Osteocyte (in vitro differentiated cells): ENCODE measurements around the gene EPS8. TPM values are rescaled to one million over a fixed set of nuclear protein-coding genes. Genes with fewer than 3 reads are reported as not detected.
"Not testable (repeated sequence)": the region's sequence is repeated elsewhere in the genome, so short reads cannot be mapped to it uniquely, and the experiment has no call there.

Source experiments
- DNase-seq: peaks from one replicate; pipeline ENCODE4 v3.0.0; 2021; ENCODE audit warnings: mixed read lengths; ENCODE audit not compliant: unreplicated experiment; ENCODE audit errors: extremely low spot score
- H3K27ac Mint-ChIP-seq: one replicate; pipeline ENCODE4 v1.8.0; 2021; ENCODE audit warnings: mild to moderate bottlenecking, mixed read lengths; ENCODE audit not compliant: unreplicated experiment
- H3K27me3 Mint-ChIP-seq: one replicate; pipeline ENCODE4 v1.8.0; 2021; ENCODE audit warnings: mixed read lengths; ENCODE audit not compliant: unreplicated experiment
- H3K36me3 Mint-ChIP-seq: one replicate; pipeline ENCODE4 v1.8.0; 2021; ENCODE audit warnings: mixed read lengths; ENCODE audit not compliant: unreplicated experiment
- H3K4me1 Mint-ChIP-seq: one replicate; pipeline ENCODE4 v1.8.0; 2021; ENCODE audit warnings: mixed read lengths; ENCODE audit not compliant: unreplicated experiment
- H3K4me3 Mint-ChIP-seq: one replicate; pipeline ENCODE4 v1.8.0; 2021; ENCODE audit warnings: mild to moderate bottlenecking, moderate library complexity, mixed read lengths; ENCODE audit not compliant: unreplicated experiment
- H3K9me3 Mint-ChIP-seq: one replicate; pipeline ENCODE4 v1.8.0; 2021; ENCODE audit warnings: mixed read lengths; ENCODE audit not compliant: unreplicated experiment
- total RNA-seq: library from RNA; stranded (reverse); gene quantifications from 2 replicates; pipeline ENCODE4 v1.2.1, GENCODE V29; 2021
- TF ChIP-seq, protein P1 (sequence below): fragments of 200-600 bp; sonication (generic); IDR thresholded peaks from 2 replicates; pipeline ENCODE4 v1.5.0; 2021; ENCODE audit warnings: antibody characterized with exemption, mild to moderate bottlenecking, moderate library complexity

EPS8 gene
- total RNA-seq, 1 donor from 2014 or later: 308 TPM

DNA sequence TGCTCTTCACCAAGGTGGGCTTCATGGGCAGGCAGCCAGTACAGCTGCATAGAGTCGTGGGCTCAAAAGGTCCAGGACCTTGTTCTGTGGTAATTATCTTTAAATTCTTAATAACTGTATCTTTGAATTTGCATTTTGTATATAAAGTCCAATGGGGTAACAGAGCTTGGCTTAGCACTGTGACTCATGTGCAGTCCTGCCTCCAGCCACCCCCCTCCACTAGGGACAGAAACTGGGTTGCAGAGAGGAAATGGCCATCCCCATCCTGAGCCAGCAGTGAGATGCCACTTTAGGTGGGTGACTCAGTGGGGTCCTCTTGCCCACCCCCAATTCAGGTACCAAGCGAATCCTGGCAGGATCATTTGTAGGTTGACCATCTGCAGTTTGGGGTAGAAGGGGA lies 48.1 kb downstream of the EPS8 start:
- Mint-ChIP-seq H3K36me3 (peaks cover 36% of the 10 kb centered on the region), H3K9me3 (no peaks in the 10 kb centered on the region), H3K4me3 (no peak overlapping the region), H3K4me1 (peaks cover 46% of the 10 kb centered on the region), H3K27me3 (no peaks in the 10 kb centered on the region), H3K27ac (no peak overlapping the region)
- no peak for DNase-seq
- TF ChIP-seq, protein P1, sequence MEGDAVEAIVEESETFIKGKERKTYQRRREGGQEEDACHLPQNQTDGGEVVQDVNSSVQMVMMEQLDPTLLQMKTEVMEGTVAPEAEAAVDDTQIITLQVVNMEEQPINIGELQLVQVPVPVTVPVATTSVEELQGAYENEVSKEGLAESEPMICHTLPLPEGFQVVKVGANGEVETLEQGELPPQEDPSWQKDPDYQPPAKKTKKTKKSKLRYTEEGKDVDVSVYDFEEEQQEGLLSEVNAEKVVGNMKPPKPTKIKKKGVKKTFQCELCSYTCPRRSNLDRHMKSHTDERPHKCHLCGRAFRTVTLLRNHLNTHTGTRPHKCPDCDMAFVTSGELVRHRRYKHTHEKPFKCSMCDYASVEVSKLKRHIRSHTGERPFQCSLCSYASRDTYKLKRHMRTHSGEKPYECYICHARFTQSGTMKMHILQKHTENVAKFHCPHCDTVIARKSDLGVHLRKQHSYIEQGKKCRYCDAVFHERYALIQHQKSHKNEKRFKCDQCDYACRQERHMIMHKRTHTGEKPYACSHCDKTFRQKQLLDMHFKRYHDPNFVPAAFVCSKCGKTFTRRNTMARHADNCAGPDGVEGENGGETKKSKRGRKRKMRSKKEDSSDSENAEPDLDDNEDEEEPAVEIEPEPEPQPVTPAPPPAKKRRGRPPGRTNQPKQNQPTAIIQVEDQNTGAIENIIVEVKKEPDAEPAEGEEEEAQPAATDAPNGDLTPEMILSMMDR: no peak

DNA sequence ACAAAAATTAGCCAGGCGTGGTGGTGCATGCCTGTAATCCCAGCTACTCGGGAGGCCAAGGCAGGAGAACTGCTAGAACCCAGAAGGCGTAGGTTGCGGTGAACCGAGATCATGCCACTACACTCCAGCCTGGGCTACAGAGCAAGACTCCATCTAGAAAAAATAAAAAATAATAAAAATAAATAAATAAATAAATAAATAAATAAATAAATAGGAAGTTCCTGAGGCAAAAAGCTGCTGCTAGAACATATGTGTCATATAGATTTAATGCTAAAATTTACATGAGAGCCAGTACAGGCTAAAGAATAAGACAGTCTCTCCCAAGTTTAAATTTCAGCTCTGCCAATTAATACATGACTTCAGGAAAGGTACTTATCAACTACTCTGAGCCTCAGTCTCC lies 48.8 kb downstream of the EPS8 start:
- H3K27ac Mint-ChIP-seq, DNase-seq, H3K27me3 Mint-ChIP-seq, H3K4me3 Mint-ChIP-seq, H3K9me3 Mint-ChIP-seq: not testable (repeated sequence)
- Mint-ChIP-seq H3K4me1 (peaks cover 41% of the 10 kb centered on the region), H3K36me3 (peaks cover 36% of the 10 kb centered on the region)

DNA sequence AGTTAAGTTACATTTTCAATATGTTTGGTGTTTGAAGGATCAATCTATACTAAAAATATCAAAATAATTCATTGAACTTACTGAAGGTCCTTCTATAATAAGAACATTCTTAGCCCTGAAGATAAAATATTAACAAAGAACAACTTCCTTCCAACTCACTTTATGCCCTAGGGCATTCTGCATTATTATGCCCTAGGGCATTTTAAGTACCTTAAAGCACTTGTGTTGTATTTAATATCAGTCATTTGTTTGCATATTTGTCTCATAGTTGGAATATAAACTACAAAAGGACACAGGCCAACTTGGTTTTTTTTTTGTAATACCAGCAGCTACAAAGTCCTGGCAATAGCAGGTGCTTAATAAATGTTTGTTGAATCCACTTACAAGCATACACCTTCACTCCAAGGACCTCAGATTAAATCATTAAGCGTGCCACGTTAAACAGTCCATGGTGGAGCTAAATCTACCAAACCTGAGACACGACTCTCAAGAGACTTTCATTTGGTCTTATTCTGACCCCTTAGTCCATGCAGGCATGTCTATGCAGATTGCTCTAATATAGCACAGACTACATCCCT lies 50.7 kb downstream of the EPS8 start:
- H3K4me1 Mint-ChIP-seq: peaks cover 39% of the 10 kb centered on the region
- no peak for DNase-seq
- TF ChIP-seq, protein P1: no peak
- no peaks in the 10 kb centered on the region for H3K27me3 Mint-ChIP-seq
- H3K4me3 Mint-ChIP-seq: no peak overlapping the region
- H3K27ac Mint-ChIP-seq: no peak overlapping the region
- H3K9me3 Mint-ChIP-seq: no peaks in the 10 kb centered on the region
- peaks cover 41% of the 10 kb centered on the region for H3K36me3 Mint-ChIP-seq

DNA sequence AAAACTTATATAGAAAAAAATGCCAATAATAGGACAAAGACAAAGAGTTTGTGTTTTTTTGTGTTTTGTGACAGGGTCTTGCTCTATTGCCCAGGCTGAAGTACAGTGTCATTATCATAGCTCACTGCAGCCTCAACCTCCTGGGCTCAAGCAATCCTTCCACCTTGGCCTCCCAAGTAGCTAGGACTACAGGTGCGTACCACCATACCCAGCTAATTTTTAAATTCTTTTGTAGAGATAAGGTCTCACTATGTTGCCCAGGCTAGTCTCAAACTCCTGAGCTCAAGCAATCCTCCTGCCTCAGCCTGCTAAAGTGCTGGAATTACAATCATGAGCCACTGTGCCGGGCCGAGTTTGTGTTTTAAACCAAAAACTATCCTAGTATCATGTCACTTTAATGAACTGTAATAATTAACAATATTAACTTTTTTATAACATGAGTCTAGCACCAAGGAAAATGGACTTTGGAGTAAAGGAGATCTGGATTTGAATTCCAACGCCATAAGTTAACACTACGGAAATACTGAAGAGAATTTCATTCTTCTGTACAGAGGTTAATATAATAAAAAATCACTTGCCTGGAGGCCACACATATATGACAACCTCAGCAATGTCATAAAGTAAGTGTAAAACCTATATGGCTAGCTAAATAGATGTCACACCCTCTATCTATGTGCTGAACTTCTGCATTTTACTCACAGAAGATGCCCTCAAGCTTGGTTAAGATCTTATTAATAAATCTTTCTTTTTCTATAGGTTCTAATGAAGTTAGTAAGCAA lies 53.2 kb downstream of the EPS8 start:
- Mint-ChIP-seq H3K36me3 (peaks cover 30% of the 10 kb centered on the region), H3K27me3 (no peaks in the 10 kb centered on the region), H3K4me3 (no peak overlapping the region), H3K4me1 (peaks cover 60% of the 10 kb centered on the region), H3K27ac (no peak overlapping the region), H3K9me3 (no peaks in the 10 kb centered on the region)
- no peak for DNase-seq
- TF ChIP-seq, protein P1: no peak

DNA sequence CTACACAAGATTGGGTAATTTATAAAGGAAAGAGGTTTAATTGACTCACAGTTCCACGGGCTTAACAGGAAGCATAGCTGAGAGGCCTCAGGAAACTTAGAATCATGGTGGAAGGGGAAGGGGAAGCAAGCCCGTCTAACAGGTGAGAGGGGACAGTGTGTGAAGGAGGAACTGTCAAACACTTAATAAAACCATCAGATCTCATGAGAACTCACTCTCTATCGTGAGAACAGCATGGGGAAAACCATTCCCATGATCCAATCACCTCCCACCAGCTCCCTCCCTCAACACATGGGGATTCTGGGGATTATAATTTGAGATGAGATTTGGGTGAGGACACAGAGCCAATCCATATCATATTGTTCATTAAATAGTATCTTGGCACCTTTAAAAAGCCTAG lies 56.1 kb downstream of the EPS8 start:
- peaks cover 73% of the 10 kb centered on the region for H3K4me1 Mint-ChIP-seq
- TF ChIP-seq, protein P1: no peak
- H3K9me3 Mint-ChIP-seq: no peaks in the 10 kb centered on the region
- H3K27me3 Mint-ChIP-seq: no peaks in the 10 kb centered on the region
- peaks cover 29% of the 10 kb centered on the region for H3K36me3 Mint-ChIP-seq
- peak overlapping the region; percentile 69 for H3K27ac Mint-ChIP-seq
- H3K4me3 Mint-ChIP-seq: no peak overlapping the region
- DNase-seq: no peak
